Brain microvascular endothelial cell (primary cell): ENCODE data around the gene RAB15.

ENCODE experiments used
- DNase-seq: peaks from one replicate; pipeline ENCODE4 v3.0.0-alpha.2; 2020
- H3K27ac ChIP-seq: fragments of 250-450 bp; sonication (Bioruptor Pico); 2 replicates; pipeline ENCODE4 v1.5.1; 2020; ENCODE audit warnings: mild to moderate bottlenecking, moderate library complexity
- H3K27me3 ChIP-seq: fragments of 250-450 bp; sonication (Bioruptor Pico); replicated peaks from 2 replicates; pipeline ENCODE4 v1.5.1; 2020; ENCODE audit warnings: mild to moderate bottlenecking
- H3K36me3 ChIP-seq: fragments of 250-450 bp; sonication (Bioruptor Pico); replicated peaks from 2 replicates; pipeline ENCODE4 v1.5.1; 2020; ENCODE audit warnings: mild to moderate bottlenecking
- H3K4me3 ChIP-seq: 2 replicates; pipeline ENCODE4 v1.5.1; 2011; ENCODE audit warnings: low read depth, mild to moderate bottlenecking, control low read depth, low read length, moderate library complexity
- CTCF ChIP-seq: IDR thresholded peaks from 2 replicates; pipeline ENCODE4 v1.5.1; 2011; ENCODE audit warnings: low read depth, mild to moderate bottlenecking, moderate library complexity, low read length, control low read depth, inconsistent platforms; ENCODE audit errors: missing control alignments
- in situ Hi-C: cut with HindIII; loops from 2 replicates; pipeline ENCODE4 v1.10.0; 2017; ENCODE audit warnings: low sequenced_read_pairs, low pct_ligation_motif_present

RAB15 gene

GRCh38 chr14:64947710-64948611, 24.2 kb downstream of the RAB15 start:
- Histone ChIP-seq H3K4me3 (no peak overlapping the region), H3K36me3 (no peaks in the 10 kb centered on the region), H3K27ac (no peak overlapping the region), H3K27me3 (no peaks in the 10 kb centered on the region)
- DNase-seq = no peak
- TF ChIP-seq CTCF = no peak
- in situ Hi-C loops = no loop called here

DNA sequence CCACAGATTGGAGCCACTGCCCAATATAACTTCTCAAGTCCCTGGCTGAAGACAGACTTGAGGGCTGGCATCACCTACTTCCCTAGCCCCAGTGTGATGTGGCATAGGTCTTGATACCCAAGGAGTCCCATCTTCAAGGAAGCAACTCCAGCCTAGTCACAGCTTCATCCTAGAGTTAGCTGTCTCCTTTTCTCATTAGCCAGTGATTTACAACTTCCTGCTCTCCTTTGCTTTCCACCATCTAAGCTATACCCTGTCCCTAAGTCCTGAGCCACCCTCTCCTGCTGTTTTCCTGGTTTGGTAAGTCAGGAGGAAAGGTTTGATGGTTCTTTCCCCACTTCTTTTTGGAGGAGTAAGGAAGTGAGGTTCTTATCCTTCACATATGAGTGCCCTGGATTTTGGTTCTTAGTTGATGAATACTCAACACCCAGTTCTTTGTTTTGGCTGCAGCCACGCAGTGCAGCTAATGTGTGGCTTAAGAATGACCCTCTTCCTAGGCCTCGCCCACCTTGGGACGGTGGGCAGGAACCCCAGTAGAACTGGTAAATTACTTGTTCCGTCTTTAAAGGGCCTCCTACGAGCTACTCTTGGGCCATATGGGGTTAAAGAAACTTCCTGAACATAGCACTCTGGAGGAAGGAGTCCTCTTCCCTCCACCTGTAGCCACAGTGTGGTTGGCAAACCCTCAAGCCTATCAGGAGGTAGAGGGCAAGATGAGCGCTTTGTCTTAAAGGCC, 25.7 kb downstream of the RAB15 start:
- no peak for TF ChIP-seq CTCF
- H3K27ac ChIP-seq = no peak overlapping the region
- H3K36me3 ChIP-seq = no peaks in the 10 kb centered on the region
- no peak overlapping the region for H3K4me3 ChIP-seq
- H3K27me3 ChIP-seq = no peaks in the 10 kb centered on the region
- no peak for DNase-seq
- in situ Hi-C loops = no loop called here

- DNase-seq = no peak
- no peaks in the 10 kb centered on the region for H3K36me3 ChIP-seq
- no peak overlapping the region for H3K27ac ChIP-seq
- H3K4me3 ChIP-seq = no peak overlapping the region
- no peaks in the 10 kb centered on the region for H3K27me3 ChIP-seq
- TF ChIP-seq CTCF = no peak
- in situ Hi-C loops = no loop called here
Observed at GRCh38 chr14:64945431-64946178, 26.5 kb downstream of the RAB15 start.

GRCh38 chr14:64944861-64945260, 27.3 kb downstream of the RAB15 start:
- Histone ChIP-seq H3K36me3 (no peaks in the 10 kb centered on the region), H3K27me3 (no peaks in the 10 kb centered on the region), H3K4me3 (no peak overlapping the region), H3K27ac (no peak overlapping the region)
- no peak for TF ChIP-seq CTCF
- in situ Hi-C loops = no loop called here
- DNase-seq = no peak

DNA sequence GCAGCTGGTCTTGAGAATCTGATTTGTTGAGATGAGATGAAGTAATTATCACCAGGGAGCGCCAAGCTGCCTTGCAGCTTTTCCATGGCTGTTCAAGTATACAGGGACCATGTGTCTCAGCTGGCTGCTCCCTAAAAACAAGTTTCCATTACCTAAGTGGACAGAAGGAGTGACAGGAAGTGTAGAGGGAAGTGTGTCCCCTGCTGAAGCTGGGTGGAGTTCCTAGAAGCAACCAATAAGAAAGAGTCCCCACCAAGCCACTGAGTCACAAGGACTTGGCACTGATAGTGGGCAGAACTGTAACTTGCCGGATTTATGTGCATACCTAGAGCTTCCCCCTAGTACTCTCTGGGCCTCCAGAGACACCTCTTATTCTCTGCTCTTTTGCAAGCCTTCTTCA, 28.1 kb downstream of the RAB15 start:
- no peaks in the 10 kb centered on the region for H3K27me3 ChIP-seq
- H3K27ac ChIP-seq = no peak overlapping the region
- H3K36me3 ChIP-seq = no peaks in the 10 kb centered on the region
- no peak for TF ChIP-seq CTCF
- DNase-seq = no peak
- H3K4me3 ChIP-seq = no peak overlapping the region
- in situ Hi-C loops = no loop called here
